ENCODE results near the gene TFCP2.

DNA sequence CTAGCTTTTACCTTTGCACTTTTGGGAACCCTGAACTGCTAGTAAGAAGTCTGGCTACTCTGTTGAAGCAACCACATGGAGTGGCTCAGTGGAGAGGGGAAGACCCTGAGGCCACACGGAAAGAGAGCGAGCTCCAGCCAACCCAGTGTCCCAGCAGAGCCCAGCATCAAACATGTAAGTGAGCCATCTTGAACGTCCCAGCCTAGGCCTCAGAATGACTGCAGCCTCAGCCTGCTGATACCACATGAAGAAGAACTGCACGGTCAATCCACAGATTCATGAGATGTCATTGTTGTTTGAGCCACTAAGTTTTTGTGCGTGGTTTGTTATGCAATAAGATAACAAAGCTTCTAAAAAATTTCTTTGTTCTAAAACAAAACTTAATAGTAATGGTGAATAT is 40.2 kb downstream of the TFCP2 start:
- TF ChIP-seq CTCF (optimal IDR thresholded peaks at IDR 0.05 in 1 of 3, IDR thresholded peaks at IDR 0.05 in 1 of 3, conservative IDR thresholded peaks at IDR 0.05 in 1 of 3; ENCODE audit: extremely low read depth in 1 of 3, insufficient read depth in 2 of 3, low read length in 3 of 3): no peak
- TF ChIP-seq EZH2 (IDR thresholded peaks at IDR 0.05; ENCODE audit: low read length): no peak
